ENCODE results near the gene XRCC1. TPM values are rescaled to one million over a fixed set of nuclear protein-coding genes. Genes with fewer than 3 reads are reported as not detected.

Gene XRCC1
- total RNA-seq, 4 donors from 2014 or later = 22.7 to 53.2 (median 30.7) TPM

DNA sequence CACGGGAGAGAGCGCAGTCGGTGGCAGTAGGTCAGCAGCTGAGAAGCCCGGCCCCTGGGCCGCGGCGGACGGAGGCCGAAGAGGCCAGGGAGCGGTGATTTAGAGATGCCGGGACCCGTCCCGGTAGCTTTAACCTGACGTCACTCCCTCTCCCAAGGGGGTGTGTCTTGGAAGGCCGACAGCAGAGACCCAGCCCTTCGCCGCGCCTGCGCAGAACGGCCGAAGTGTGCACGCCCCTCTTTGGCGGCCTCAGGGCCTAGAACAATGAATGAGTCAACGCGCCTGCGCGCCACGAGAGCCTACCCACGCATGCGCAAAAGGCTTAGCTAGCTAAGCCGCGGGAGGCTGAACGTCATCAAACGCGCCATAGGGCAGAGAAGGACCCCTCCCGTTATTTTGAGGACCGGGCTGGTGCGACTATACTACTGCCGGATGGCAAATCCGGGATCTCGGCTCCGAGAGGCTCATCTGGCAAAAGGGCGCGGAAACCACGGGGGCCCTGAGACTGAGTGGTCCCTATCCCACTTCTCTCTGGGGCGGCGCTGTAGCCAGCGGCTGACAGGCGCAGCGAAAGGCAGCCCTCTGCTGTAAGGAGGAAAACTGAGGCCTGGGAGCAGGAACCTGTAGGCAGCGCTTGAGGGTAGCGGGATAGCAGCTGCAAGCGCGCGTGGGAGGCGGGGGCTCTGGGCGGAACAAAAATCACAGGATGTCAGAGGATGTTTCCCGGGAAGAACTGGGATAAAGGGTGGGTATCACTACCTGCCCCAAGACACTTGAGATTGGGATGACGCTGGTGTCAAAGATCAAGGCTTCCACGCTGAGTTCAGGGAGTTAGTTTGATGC lies 20.9 kb upstream of the XRCC1 start, which contains the start of the genes IRGQ and ZNF576:
IRGQ (minus strand) TSS at position 136 of the 843 bp plus-strand sequence. CDS start 796 bp downstream, outside the sequence.
ZNF576 (plus strand) TSS at position 597 of the 843 bp plus-strand sequence. CDS start 514 bp downstream, outside the sequence.
- TF ChIP-seq POLR2A (IDR thresholded peaks at IDR 0.05) = peak; percentile 80 to 89
- TF ChIP-seq, protein P1, sequence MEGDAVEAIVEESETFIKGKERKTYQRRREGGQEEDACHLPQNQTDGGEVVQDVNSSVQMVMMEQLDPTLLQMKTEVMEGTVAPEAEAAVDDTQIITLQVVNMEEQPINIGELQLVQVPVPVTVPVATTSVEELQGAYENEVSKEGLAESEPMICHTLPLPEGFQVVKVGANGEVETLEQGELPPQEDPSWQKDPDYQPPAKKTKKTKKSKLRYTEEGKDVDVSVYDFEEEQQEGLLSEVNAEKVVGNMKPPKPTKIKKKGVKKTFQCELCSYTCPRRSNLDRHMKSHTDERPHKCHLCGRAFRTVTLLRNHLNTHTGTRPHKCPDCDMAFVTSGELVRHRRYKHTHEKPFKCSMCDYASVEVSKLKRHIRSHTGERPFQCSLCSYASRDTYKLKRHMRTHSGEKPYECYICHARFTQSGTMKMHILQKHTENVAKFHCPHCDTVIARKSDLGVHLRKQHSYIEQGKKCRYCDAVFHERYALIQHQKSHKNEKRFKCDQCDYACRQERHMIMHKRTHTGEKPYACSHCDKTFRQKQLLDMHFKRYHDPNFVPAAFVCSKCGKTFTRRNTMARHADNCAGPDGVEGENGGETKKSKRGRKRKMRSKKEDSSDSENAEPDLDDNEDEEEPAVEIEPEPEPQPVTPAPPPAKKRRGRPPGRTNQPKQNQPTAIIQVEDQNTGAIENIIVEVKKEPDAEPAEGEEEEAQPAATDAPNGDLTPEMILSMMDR (IDR thresholded peaks at IDR 0.05) = peak in 2 of 4 experiments; percentile 37 to 43
- peak within 1 kb of the TSS; percentile 96 to 97 for H3K27ac ChIP-seq
- H3K27me3 ChIP-seq = no peaks in the 10 kb centered on the region
- no peaks in the 10 kb centered on the region for H3K9me3 ChIP-seq
- DNase-seq = peak; percentile 100
- H3K36me3 ChIP-seq = no peaks in the 10 kb centered on the region
- H3K4me3 ChIP-seq = peak within 1 kb of the TSS; percentile 59 to 64
- H3K4me1 ChIP-seq = peaks cover 5 to 20% of the 10 kb centered on the region in 2 donors
- intact Hi-C loops (cut with DNase I; ENCODE audit: low total_unique reads) = no loop called here

DNA sequence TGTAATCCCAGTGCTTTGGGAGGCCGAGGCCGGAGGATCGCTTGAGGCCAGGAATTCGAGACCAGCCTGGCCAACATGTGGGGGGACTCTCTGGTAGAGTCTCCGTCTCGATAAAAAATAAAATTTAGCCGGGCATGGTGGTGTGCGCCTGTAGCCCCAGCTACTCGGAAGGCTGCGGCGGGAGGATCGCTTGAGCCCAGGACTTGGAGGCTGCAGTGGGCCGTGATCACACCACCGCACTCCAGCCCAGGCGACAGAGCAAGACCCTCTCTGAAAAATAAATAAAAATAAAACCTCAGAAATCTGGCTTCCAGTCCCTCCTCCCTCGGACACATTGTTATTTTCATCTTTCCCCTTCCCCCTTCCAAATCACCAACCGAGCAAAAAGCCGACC lies 20.3 kb upstream of the XRCC1 start:
- peaks cover 5 to 20% of the 10 kb centered on the region in 2 donors for H3K4me1 ChIP-seq
- H3K27ac ChIP-seq = peak overlapping the region; percentile 87 to 97
- no peaks in the 10 kb centered on the region for H3K36me3 ChIP-seq
- no peaks in the 10 kb centered on the region for H3K9me3 ChIP-seq
- H3K27me3 ChIP-seq = no peaks in the 10 kb centered on the region
- intact Hi-C loops (cut with DNase I; ENCODE audit: low total_unique reads) = no loop called here
- TF ChIP-seq POLR2A (IDR thresholded peaks at IDR 0.05) = no peak
- DNase-seq = no peak
- H3K4me3 ChIP-seq = peak overlapping the region; percentile 59 to 64

DNA sequence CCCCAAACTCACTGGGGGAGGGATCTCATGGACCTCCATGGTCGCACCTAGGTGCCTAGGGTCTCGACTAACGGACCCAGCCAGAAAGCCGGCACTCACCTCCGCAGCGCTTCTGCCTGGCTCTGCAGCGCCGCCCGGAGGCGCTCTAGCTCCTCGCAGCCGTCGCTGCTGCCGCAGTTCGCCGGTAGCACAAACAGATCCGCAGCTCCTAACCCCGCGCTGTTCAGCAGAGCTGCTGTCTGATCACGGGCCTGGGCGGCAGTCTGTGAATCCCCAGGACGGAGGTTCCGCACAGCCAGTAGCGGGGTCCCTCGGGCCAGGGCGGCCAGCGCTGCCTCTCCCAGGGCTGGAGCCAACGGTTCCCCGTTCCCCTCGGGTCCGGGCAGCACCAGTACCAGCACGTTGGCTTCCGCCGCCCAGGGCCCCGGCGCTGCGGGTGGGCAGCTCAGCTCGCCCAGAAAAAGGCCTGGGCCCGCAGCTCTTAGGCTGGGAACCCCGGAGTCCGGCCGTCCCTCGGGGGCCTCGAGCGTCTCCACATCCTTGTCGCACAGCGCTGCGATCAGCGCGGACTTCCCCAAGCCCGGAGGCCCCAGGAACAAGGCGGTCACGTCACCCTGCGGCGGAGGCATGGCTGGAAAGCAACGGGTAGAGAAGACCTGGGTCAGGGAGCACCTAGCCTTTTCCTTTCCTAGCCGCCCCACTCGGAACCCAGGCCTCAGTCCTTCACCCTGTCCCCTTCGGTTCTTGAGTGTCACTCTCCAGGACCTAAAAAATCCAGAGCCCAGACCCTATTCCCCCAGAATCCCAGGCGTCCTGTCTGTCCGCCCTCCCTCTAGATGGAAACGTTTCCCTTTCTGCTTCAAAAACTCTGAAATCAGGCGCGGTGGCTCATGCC lies 19.6 kb upstream of the XRCC1 start:
- Histone ChIP-seq H3K27ac (peak overlapping the region; percentile 87 to 97), H3K36me3 (no peaks in the 10 kb centered on the region), H3K4me1 (peaks cover 5 to 20% of the 10 kb centered on the region in 2 donors), H3K4me3 (peak overlapping the region; percentile 59 to 64), H3K27me3 (no peaks in the 10 kb centered on the region), H3K9me3 (no peaks in the 10 kb centered on the region)
- DNase-seq = no peak
- TF ChIP-seq, protein P1 (IDR thresholded peaks at IDR 0.05) = peak in 3 of 4 experiments; percentile 30 to 49 (median 31)
- no peak for TF ChIP-seq POLR2A (IDR thresholded peaks at IDR 0.05)
- intact Hi-C loops (cut with DNase I; ENCODE audit: low total_unique reads) = no loop called here

DNA sequence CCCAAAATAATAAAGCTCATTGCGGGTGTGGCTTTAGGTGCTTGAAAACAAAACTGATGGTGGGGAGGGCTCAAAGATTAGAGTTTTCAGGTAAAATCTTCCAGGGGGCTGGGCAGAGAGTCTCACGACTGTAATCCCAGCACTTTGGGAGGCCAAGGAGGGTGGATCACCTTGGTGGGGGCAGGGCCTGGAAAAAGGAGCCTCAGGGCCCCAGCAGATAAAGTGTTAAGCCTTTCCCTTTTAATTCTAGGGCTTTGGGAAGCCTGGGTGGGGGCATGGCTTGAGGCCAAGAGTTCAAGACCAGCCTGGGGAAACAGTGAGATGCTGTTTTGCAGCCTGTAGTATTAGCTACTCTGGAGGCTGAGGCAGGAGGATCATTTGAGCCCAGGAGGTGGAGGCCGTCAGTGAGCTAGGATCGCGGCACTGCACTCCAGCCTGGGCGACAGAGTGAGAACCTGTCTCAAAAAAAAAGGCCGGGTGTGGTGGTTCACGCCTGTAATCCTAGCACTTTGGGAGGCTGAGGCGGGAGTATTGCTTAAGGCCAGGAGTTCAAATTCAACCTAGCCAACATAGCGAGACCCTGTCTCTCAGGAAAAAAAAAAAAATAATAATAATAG lies 18.9 kb upstream of the XRCC1 start:
- peaks cover 5 to 20% of the 10 kb centered on the region in 2 donors for H3K4me1 ChIP-seq
- TF ChIP-seq, protein P1 (IDR thresholded peaks at IDR 0.05) = no peak
- no peak for TF ChIP-seq POLR2A (IDR thresholded peaks at IDR 0.05)
- H3K9me3 ChIP-seq = no peaks in the 10 kb centered on the region
- no peak for DNase-seq
- intact Hi-C loops (cut with DNase I; ENCODE audit: low total_unique reads) = no loop called here
- no peaks in the 10 kb centered on the region for H3K27me3 ChIP-seq
- H3K4me3 ChIP-seq = peak overlapping the region; percentile 59 to 64
- H3K27ac ChIP-seq = peak overlapping the region; percentile 10 to 87
- no peaks in the 10 kb centered on the region for H3K36me3 ChIP-seq

DNA sequence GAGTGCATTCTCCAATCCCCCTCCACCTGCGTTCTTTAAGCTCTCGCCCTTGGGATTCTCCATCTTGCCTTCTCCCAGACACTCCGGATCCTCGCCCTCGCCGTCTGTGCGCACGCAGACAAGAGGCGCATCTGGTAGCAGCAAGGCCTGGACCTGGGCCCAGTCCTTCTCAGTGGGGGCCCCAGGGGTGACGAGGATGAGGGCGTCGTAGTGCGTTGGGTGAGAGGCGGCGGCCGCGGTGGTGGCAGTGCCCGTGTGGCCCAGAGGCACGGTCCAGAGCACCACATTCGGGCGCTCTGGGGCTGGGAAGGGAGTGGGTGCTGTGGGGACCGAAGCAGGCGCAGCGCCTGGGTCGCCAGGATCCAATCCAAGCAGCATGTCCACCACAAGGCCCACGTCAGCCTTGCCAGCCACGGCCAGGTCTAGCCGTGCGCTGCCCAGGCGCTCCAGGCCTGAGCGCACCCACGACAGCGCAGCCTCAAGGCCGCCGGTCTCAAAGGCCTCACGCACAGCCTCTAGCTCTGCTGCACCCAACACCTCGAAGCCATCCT lies 17.5 kb upstream of the XRCC1 start:
- Histone ChIP-seq H3K4me3 (no peak overlapping the region), H3K27ac (no peak overlapping the region), H3K36me3 (no peaks in the 10 kb centered on the region), H3K27me3 (no peaks in the 10 kb centered on the region), H3K9me3 (no peaks in the 10 kb centered on the region), H3K4me1 (peaks cover 5 to 20% of the 10 kb centered on the region in 2 donors)
- DNase-seq = no peak
- intact Hi-C loops (cut with DNase I; ENCODE audit: low total_unique reads) = no loop called here
- TF ChIP-seq, protein P1 (IDR thresholded peaks at IDR 0.05) = no peak
- TF ChIP-seq POLR2A (IDR thresholded peaks at IDR 0.05) = no peak
